Measurements from ENCODE around the gene ZNF286A. TPM values are rescaled to one million over a fixed set of nuclear protein-coding genes. Genes with fewer than 3 reads are reported as not detected.
"Not testable (repeated sequence)": the region's sequence is repeated elsewhere in the genome, so short reads cannot be mapped to it uniquely, and the experiment has no call there.

ZNF286A gene
- total and polyA plus RNA-seq, 2 of the 13 experiments (the other 11 are each of a cell fraction or from before 2014, with no cell fraction given), result 12.7 to 38.8 TPM

DNA sequence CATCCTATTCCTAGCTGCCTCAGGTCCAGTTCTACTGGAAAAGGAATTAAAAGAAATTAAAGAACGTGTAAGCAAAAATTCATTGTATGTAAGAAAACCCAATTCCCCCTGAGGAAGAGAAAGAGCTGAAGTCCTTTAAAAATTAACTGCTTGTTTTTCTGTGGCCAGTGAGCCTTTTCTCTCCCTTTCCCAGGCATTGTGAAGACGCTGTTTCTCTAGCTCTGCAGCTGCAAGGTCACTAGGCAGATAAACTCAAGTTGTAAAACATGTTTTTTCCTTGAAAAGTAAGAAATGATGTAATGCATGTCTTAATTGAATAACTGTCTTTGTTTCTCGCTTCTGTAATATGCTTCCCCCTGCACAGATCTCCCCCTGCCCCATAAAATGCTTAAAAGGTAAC, 45.2 kb upstream of the ZNF286A start:
- H3K27me3 ChIP-seq (ENCODE audit: control insufficient read depth in 1 of 2, insufficient read depth in 2 of 2, low read length in 2 of 2); CTCF ChIA-PET (ENCODE audit: low intra/inter-chr PET ratio, low total read pairs); H3K9me3 ChIP-seq (ENCODE audit: low read length); H4K20me1 ChIP-seq (ENCODE audit: insufficient read depth, low read length); H3K27ac ChIP-seq (ENCODE audit: extremely low read length, insufficient read depth, low read length); H3K79me2 ChIP-seq (ENCODE audit: insufficient read depth, low read length); POLR2A ChIA-PET; H2AFZ ChIP-seq (ENCODE audit: low read length); H3K9ac ChIP-seq (ENCODE audit: insufficient read depth, low read depth, low read length); H3K4me2 ChIP-seq (ENCODE audit: low read depth, low read length); DNase-seq (ENCODE audit: low spot score); ATAC-seq; intact Hi-C loops (cut with micrococcal nuclease; ENCODE audit: unreplicated experiment); BruUV-seq (replicated peaks); FAIRE-seq; H3K4me1 ChIP-seq (ENCODE audit: insufficient read depth, low read length); in situ Hi-C loops (cut with HindIII; ENCODE audit: extremely low pct_ligation_motif_present, low pct_unique_long_range_greater_than_20kb); H3K36me3 ChIP-seq (replicated peaks in 1 of 2; ENCODE audit: control insufficient read depth in 1 of 2, insufficient read depth in 2 of 2, low read length in 2 of 2); H3K4me3 ChIP-seq (replicated peaks in 1 of 3; ENCODE audit: insufficient read depth in 1 of 3, low read depth in 2 of 3, low read length in 3 of 3); TF ChIP-seq ATF7 (CRISPR knock-in tag; IDR thresholded peaks at IDR 0.05): not testable (repeated sequence)
- 0 out of 2 replicates have a peak, but pooled peaks have one; percentile 12 for TF ChIP-seq ATF7 (IDR thresholded peaks at IDR 0.05)
- 98% methylated on average over 3 of the region's 3 CpGs for WGBS (ENCODE audit: low lambda C conversion rate)

- 85% methylated on average over 3 of the region's 3 CpGs for WGBS (ENCODE audit: low lambda C conversion rate)
- BruUV-seq (replicated peaks), result no TSS peak
- intact Hi-C loops (cut with micrococcal nuclease; ENCODE audit: unreplicated experiment), result no loop called here
- H3K9ac ChIP-seq (ENCODE audit: insufficient read depth, low read depth, low read length), result no peak overlapping the region
- no peak for DNase-seq (ENCODE audit: low spot score)
- no peak for ATAC-seq
- no peaks in the 10 kb centered on the region for H4K20me1 ChIP-seq (ENCODE audit: insufficient read depth, low read length)
- H3K36me3 ChIP-seq (replicated peaks in 1 of 2; ENCODE audit: control insufficient read depth in 1 of 2, insufficient read depth in 2 of 2, low read length in 2 of 2), result peaks cover 0 to 7% of the 10 kb centered on the region in 2 experiments; a peak in 1 of 5 replicates
- POLR2A ChIA-PET, result interaction anchor here (0.7 kb wide), 1 partner anchor 355 kb away, joined by 3 read pairs; no protein-coding TSS in a partner anchor
- H3K9me3 ChIP-seq (ENCODE audit: low read length), result no peaks in the 10 kb centered on the region
- FAIRE-seq, result no peak
- H2AFZ ChIP-seq (ENCODE audit: low read length), result no peak overlapping the region
- H3K4me2 ChIP-seq (ENCODE audit: low read depth, low read length), result no peak overlapping the region
- no peaks in the 10 kb centered on the region for H3K79me2 ChIP-seq (ENCODE audit: insufficient read depth, low read length)
- CTCF ChIA-PET (ENCODE audit: low intra/inter-chr PET ratio, low total read pairs), result no interaction called here
- H3K27me3 ChIP-seq (ENCODE audit: control insufficient read depth in 1 of 2, insufficient read depth in 2 of 2, low read length in 2 of 2), result no peaks in the 10 kb centered on the region
- in situ Hi-C loops (cut with HindIII; ENCODE audit: extremely low pct_ligation_motif_present, low pct_unique_long_range_greater_than_20kb), result no loop called here
- H3K27ac ChIP-seq (ENCODE audit: extremely low read length, insufficient read depth, low read length), result no peak overlapping the region
- no peaks in the 10 kb centered on the region for H3K4me1 ChIP-seq (ENCODE audit: insufficient read depth, low read length)
- H3K4me3 ChIP-seq (replicated peaks in 1 of 3; ENCODE audit: insufficient read depth in 1 of 3, low read depth in 2 of 3, low read length in 3 of 3), result no peak overlapping the region
- TF ChIP-seq KAT7 (CRISPR knock-in tag; IDR thresholded peaks at IDR 0.05; ENCODE audit: borderline replicate concordance), result no peak
- TF ChIP-seq NR1H2 (CRISPR knock-in tag; IDR thresholded peaks at IDR 0.05; ENCODE audit: borderline replicate concordance, low read depth), result no peak
- TF ChIP-seq NBN (conservative IDR thresholded peaks at IDR 0.05), result no peak
- no peak for TF ChIP-seq PAWR (CRISPR knock-in tag; IDR thresholded peaks at IDR 0.05; ENCODE audit: borderline replicate concordance)
- no peak for TF ChIP-seq PAX8 (CRISPR knock-in tag; IDR thresholded peaks at IDR 0.05; ENCODE audit: borderline replicate concordance)
- no peak for TF ChIP-seq HBP1 (CRISPR knock-in tag; IDR thresholded peaks at IDR 0.05; ENCODE audit: low read depth)
- no peak for TF ChIP-seq SP1 (IDR thresholded peaks at IDR 0.05)
- no peak for TF ChIP-seq SP1 (CRISPR knock-in tag; IDR thresholded peaks at IDR 0.05)
- TF ChIP-seq, protein P1, sequence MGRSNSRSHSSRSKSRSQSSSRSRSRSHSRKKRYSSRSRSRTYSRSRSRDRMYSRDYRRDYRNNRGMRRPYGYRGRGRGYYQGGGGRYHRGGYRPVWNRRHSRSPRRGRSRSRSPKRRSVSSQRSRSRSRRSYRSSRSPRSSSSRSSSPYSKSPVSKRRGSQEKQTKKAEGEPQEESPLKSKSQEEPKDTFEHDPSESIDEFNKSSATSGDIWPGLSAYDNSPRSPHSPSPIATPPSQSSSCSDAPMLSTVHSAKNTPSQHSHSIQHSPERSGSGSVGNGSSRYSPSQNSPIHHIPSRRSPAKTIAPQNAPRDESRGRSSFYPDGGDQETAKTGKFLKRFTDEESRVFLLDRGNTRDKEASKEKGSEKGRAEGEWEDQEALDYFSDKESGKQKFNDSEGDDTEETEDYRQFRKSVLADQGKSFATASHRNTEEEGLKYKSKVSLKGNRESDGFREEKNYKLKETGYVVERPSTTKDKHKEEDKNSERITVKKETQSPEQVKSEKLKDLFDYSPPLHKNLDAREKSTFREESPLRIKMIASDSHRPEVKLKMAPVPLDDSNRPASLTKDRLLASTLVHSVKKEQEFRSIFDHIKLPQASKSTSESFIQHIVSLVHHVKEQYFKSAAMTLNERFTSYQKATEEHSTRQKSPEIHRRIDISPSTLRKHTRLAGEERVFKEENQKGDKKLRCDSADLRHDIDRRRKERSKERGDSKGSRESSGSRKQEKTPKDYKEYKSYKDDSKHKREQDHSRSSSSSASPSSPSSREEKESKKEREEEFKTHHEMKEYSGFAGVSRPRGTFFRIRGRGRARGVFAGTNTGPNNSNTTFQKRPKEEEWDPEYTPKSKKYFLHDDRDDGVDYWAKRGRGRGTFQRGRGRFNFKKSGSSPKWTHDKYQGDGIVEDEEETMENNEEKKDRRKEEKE (IDR thresholded peaks at IDR 0.05), result no peak
- no peak for TF ChIP-seq EED (CRISPR knock-in tag; IDR thresholded peaks at IDR 0.05)
- TF ChIP-seq, protein P2, sequence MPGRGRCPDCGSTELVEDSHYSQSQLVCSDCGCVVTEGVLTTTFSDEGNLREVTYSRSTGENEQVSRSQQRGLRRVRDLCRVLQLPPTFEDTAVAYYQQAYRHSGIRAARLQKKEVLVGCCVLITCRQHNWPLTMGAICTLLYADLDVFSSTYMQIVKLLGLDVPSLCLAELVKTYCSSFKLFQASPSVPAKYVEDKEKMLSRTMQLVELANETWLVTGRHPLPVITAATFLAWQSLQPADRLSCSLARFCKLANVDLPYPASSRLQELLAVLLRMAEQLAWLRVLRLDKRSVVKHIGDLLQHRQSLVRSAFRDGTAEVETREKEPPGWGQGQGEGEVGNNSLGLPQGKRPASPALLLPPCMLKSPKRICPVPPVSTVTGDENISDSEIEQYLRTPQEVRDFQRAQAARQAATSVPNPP (CRISPR knock-in tag; IDR thresholded peaks at IDR 0.05), result no peak
- TF ChIP-seq ZBTB1 (CRISPR knock-in tag; IDR thresholded peaks at IDR 0.05; ENCODE audit: borderline replicate concordance), result no peak
Measured at GRCh38 chr17:15654886-15655561, 44.5 kb upstream of the ZNF286A start.

Data from HepG2 (cell line).